ENCODE results near the gene C18orf54. TPM values are rescaled to one million over a fixed set of nuclear protein-coding genes. Genes with fewer than 3 reads are reported as not detected.

Gene C18orf54
- total and polyA plus RNA-seq, 9 of the 15 experiments (the other 6 are each of a cell fraction or from before 2014, with no cell fraction given) = 3.0 to 8.7 (median 4.3) TPM

- TF ChIP-seq, protein P1, sequence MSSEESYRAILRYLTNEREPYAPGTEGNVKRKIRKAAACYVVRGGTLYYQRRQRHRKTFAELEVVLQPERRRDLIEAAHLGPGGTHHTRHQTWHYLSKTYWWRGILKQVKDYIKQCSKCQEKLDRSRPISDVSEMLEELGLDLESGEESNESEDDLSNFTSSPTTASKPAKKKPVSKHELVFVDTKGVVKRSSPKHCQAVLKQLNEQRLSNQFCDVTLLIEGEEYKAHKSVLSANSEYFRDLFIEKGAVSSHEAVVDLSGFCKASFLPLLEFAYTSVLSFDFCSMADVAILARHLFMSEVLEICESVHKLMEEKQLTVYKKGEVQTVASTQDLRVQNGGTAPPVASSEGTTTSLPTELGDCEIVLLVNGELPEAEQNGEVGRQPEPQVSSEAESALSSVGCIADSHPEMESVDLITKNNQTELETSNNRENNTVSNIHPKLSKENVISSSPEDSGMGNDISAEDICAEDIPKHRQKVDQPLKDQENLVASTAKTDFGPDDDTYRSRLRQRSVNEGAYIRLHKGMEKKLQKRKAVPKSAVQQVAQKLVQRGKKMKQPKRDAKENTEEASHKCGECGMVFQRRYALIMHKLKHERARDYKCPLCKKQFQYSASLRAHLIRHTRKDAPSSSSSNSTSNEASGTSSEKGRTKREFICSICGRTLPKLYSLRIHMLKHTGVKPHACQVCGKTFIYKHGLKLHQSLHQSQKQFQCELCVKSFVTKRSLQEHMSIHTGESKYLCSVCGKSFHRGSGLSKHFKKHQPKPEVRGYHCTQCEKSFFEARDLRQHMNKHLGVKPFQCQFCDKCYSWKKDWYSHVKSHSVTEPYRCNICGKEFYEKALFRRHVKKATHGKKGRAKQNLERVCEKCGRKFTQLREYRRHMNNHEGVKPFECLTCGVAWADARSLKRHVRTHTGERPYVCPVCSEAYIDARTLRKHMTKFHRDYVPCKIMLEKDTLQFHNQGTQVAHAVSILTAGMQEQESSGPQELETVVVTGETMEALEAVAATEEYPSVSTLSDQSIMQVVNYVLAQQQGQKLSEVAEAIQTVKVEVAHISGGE (CRISPR knock-in tag; IDR thresholded peaks at IDR 0.05) = no peak
- TF ChIP-seq ILF3 (IDR thresholded peaks at IDR 0.05; ENCODE audit: borderline replicate concordance) = no peak
- no peak for TF ChIP-seq HSF4 (CRISPR knock-in tag; IDR thresholded peaks at IDR 0.05; ENCODE audit: borderline replicate concordance)
- TF ChIP-seq GATAD2B (IDR thresholded peaks at IDR 0.05; ENCODE audit: borderline replicate concordance) = no peak
- TF ChIP-seq, protein P2, sequence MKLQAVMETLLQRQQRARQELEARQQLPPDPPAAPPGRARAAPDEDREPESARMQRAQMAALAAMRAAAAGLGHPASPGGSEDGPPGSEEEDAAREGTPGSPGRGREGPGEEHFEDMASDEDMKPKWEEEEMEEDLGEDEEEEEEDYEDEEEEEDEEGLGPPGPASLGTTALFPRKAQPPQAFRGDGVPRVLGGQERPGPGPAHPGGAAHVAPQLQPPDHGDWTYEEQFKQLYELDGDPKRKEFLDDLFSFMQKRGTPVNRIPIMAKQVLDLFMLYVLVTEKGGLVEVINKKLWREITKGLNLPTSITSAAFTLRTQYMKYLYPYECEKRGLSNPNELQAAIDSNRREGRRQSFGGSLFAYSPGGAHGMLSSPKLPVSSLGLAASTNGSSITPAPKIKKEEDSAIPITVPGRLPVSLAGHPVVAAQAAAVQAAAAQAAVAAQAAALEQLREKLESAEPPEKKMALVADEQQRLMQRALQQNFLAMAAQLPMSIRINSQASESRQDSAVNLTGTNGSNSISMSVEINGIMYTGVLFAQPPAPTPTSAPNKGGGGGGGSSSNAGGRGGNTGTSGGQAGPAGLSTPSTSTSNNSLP (IDR thresholded peaks at IDR 0.05; ENCODE audit: borderline replicate concordance, low read depth, low read length) = no peak
- TF ChIP-seq ZNF766 (CRISPR knock-in tag; conservative IDR thresholded peaks at IDR 0.05) = no peak
- TF ChIP-seq ZNF695 (CRISPR knock-in tag; IDR thresholded peaks at IDR 0.05) = no peak
These were observed 41.5 kb upstream of the C18orf54 start (continued) for GRCh38 chr18:54316071-54316820.

Data from K562 (cell line).